Activated T-cell treated with anti-CD3 and anti-CD28 coated beads for 1 hour (primary cell): ENCODE data around the gene R3HDM2.
"Not testable (repeated sequence)": the region's sequence is repeated elsewhere in the genome, so short reads cannot be mapped to it uniquely, and the experiment has no call there.

ENCODE experiments used
- DNase-seq: peaks from one replicate; pipeline ENCODE4 v3.0.0-alpha.2; 2020; ENCODE audit warnings: low read depth

The R3HDM2 gene

GRCh38 chr12:57377103-57377840, 53.6 kb downstream of the R3HDM2 start:
- no peak for DNase-seq

GRCh38 chr12:57372233-57372632, 58.6 kb downstream of the R3HDM2 start:
- no peak for DNase-seq

GRCh38 chr12:57370696-57371095, 60.1 kb downstream of the R3HDM2 start:
- no peak for DNase-seq

- no peak for DNase-seq
Observed at GRCh38 chr12:57370072-57370471, 60.8 kb downstream of the R3HDM2 start.

GRCh38 chr12:57369202-57369601, 61.6 kb downstream of the R3HDM2 start:
- DNase-seq = no peak

GRCh38 chr12:57368349-57369095, 62.3 kb downstream of the R3HDM2 start:
- no peak for DNase-seq

- no peak for DNase-seq
Observed at GRCh38 chr12:57367121-57367520, 63.7 kb downstream of the R3HDM2 start.

- no peak for DNase-seq
Observed at GRCh38 chr12:57366315-57366714, 64.5 kb downstream of the R3HDM2 start.

- DNase-seq = not testable (repeated sequence)
Observed at GRCh38 chr12:57364156-57364555, 66.7 kb downstream of the R3HDM2 start.

GRCh38 chr12:57360468-57360867, 70.4 kb downstream of the R3HDM2 start:
- DNase-seq = no peak

GRCh38 chr12:57358646-57359045, 72.2 kb downstream of the R3HDM2 start:
- no peak for DNase-seq

GRCh38 chr12:57355734-57356133, 75.1 kb downstream of the R3HDM2 start:
- no peak for DNase-seq

GRCh38 chr12:57352166-57352565, 78.7 kb downstream of the R3HDM2 start:
- no peak for DNase-seq

GRCh38 chr12:57347284-57347683, 83.6 kb downstream of the R3HDM2 start:
- no peak for DNase-seq

- no peak for DNase-seq
Observed at GRCh38 chr12:57343703-57344378, 87.0 kb downstream of the R3HDM2 start.

- no peak for DNase-seq
Observed at GRCh38 chr12:57342207-57342691, 88.6 kb downstream of the R3HDM2 start.

- DNase-seq = no peak
Observed at GRCh38 chr12:57341275-57341990, 89.4 kb downstream of the R3HDM2 start.

GRCh38 chr12:57340104-57340503, 90.7 kb downstream of the R3HDM2 start:
- no peak for DNase-seq

GRCh38 chr12:57336299-57336698, 94.5 kb downstream of the R3HDM2 start:
- DNase-seq = not testable (repeated sequence)

- no peak for DNase-seq
Observed at GRCh38 chr12:57334219-57334618, 96.6 kb downstream of the R3HDM2 start.

GRCh38 chr12:57332646-57333312, 98.1 kb downstream of the R3HDM2 start:
- no peak for DNase-seq

GRCh38 chr12:57330992-57331391, 99.9 kb downstream of the R3HDM2 start:
- DNase-seq = no peak
